Upper lobe of right lung (tissue), 1 donor: ENCODE measurements around the gene GTPBP1. TPM values are rescaled to one million over a fixed set of nuclear protein-coding genes. Genes with fewer than 3 reads are reported as not detected.

ENCODE experiments used
- ATAC-seq: fragments of 200-7000 bp; cut with Tn5 transposase; one replicate; pipeline ENCODE4 v1.9.1; 2020; ENCODE audit warnings: mild to moderate bottlenecking, moderate library complexity
- DNase-seq: peaks from one replicate; pipeline ENCODE4 v3.0.0-alpha.2; 2020
- H3K27ac ChIP-seq: fragments of 200-600 bp; one replicate; pipeline ENCODE4 v1.8.0; 2022
- H3K27me3 ChIP-seq: fragments of 200-600 bp; one replicate; pipeline ENCODE4 v1.8.0; 2022; ENCODE audit warnings: mild to moderate bottlenecking
- H3K36me3 ChIP-seq: fragments of 200-600 bp; one replicate; pipeline ENCODE4 v1.8.0; 2022
- H3K4me1 ChIP-seq: fragments of 200-600 bp; one replicate; pipeline ENCODE4 v1.8.0; 2022
- H3K4me3 ChIP-seq: fragments of 200-600 bp; one replicate; pipeline ENCODE4 v1.8.0; 2022; ENCODE audit warnings: mild to moderate bottlenecking
- H3K9me3 ChIP-seq: fragments of 200-600 bp; one replicate; pipeline ENCODE4 v1.8.0; 2022
- intact Hi-C: fragments of 100-400 bp; cut with DNase I; formaldehyde crosslinking; loops from one replicate; pipeline ENCODE4 v1.11.0; 2022
- total RNA-seq: library from RNA; stranded (reverse); fragmentation: NEBNext Ultra II Directional; extraction: Animal tissue kit (Norgen Biotek cat#: 25700); gene quantifications from one replicate; pipeline ENCODE4 v1.2.1, GENCODE V29; 2021
- TF ChIP-seq, protein P1 (sequence below): fragments of 200-600 bp; IDR thresholded peaks from one replicate; pipeline ENCODE4 v1.8.0; 2022; ENCODE audit warnings: antibody characterized with exemption
- donor health status: DM: no; HTN: yes; CAD: no; lungs with severe emphysema.

GTPBP1 gene
- total RNA-seq, 1 donor from 2014 or later, result 72.5 TPM

DNA sequence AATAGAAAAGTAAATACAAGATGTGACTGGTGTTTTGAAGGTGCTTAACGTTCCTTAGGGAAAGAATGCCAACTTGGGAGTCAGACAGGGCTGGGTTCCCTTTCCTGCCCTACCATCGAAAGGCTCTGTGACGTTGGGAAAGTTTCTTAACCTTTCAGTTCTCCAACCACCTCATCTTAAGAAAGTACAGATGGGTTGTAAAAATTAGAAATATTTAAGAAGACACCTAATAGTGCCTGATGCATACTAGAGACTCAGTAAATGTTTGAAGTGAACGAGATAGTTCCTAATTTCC is 1.1 kb downstream of the GTPBP1 start:
- Histone ChIP-seq H3K4me1 (peaks cover 27% of the 10 kb centered on the region), H3K9me3 (no peaks in the 10 kb centered on the region), H3K4me3 (peak overlapping the region; percentile 84), H3K27me3 (no peaks in the 10 kb centered on the region), H3K27ac (peak overlapping the region; percentile 95), H3K36me3 (peaks cover 16% of the 10 kb centered on the region)
- DNase-seq (no peak), ATAC-seq (no peak)
- intact Hi-C loops, result no loop called here
- TF ChIP-seq, protein P1, sequence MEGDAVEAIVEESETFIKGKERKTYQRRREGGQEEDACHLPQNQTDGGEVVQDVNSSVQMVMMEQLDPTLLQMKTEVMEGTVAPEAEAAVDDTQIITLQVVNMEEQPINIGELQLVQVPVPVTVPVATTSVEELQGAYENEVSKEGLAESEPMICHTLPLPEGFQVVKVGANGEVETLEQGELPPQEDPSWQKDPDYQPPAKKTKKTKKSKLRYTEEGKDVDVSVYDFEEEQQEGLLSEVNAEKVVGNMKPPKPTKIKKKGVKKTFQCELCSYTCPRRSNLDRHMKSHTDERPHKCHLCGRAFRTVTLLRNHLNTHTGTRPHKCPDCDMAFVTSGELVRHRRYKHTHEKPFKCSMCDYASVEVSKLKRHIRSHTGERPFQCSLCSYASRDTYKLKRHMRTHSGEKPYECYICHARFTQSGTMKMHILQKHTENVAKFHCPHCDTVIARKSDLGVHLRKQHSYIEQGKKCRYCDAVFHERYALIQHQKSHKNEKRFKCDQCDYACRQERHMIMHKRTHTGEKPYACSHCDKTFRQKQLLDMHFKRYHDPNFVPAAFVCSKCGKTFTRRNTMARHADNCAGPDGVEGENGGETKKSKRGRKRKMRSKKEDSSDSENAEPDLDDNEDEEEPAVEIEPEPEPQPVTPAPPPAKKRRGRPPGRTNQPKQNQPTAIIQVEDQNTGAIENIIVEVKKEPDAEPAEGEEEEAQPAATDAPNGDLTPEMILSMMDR, result no peak

DNA sequence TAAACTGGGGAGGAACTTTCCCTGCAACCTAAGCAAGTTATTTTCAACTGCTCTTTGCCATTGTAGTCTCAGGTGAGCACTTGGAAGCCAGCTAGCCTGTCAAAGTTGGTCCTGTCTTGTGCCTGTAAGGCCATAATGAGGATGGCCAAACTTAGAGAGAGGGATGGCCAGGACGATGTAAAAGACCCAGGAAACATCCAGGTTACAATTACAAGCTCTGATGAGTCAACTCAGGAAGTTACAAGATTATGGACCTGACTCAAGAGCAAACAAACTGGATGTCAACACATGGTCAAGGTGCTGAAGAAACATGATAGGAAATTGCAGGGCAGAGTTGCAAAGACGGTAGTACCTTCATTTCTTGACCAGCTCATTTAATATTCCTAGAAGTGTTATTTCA is 1.6 kb downstream of the GTPBP1 start:
- Histone ChIP-seq H3K4me1 (peaks cover 27% of the 10 kb centered on the region), H3K27me3 (no peaks in the 10 kb centered on the region), H3K9me3 (no peaks in the 10 kb centered on the region), H3K36me3 (peaks cover 16% of the 10 kb centered on the region), H3K4me3 (peak overlapping the region; percentile 84), H3K27ac (no peak overlapping the region)
- no peak for ATAC-seq
- TF ChIP-seq, protein P1, result no peak
- DNase-seq, result no peak
- intact Hi-C loops, result no loop called here

DNA sequence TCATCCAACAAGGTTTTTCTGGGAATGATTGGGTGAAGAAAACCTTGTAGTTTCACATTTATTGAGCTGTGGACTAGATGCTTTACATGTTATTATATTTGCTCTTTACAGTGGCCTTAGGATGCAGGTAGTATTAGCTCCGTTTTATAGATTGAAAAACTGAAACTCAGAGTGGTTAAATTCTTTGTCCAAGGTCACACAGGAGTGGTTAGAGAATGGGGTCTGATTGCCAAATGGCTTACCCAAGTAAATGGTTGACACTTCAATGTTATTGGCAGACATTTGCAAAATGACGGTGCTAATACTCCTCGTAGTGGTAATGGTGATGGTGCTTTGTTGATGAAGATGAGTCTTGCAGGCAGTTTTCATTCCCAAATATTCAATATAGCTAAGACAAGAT is 2.2 kb downstream of the GTPBP1 start:
- intact Hi-C loops, result no loop called here
- DNase-seq (no peak), ATAC-seq (no peak)
- H3K4me1 ChIP-seq, result peaks cover 27% of the 10 kb centered on the region
- peaks cover 16% of the 10 kb centered on the region for H3K36me3 ChIP-seq
- no peak overlapping the region for H3K27ac ChIP-seq
- peak overlapping the region; percentile 84 for H3K4me3 ChIP-seq
- TF ChIP-seq, protein P1, result no peak
- H3K27me3 ChIP-seq, result no peaks in the 10 kb centered on the region
- no peaks in the 10 kb centered on the region for H3K9me3 ChIP-seq

DNA sequence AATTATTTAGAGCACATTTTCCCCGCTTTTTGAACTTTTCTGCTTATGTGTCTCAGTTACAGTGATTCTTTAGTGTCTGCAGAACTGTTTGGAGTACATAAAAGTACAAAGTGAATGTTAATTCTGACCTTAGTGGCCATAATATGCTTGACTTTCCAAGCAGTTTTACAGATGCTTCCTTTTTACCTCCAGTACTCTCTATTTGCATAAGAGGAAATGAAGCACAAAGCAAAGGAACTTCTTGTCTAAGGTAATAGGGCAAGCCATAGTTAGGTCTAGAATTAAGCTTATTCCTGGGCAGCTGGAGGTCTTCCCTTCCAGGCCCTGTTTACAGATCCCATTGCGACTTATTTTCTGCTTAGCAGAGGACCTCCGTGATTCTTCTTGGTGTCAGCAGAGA is 3.6 kb downstream of the GTPBP1 start:
- Histone ChIP-seq H3K27ac (no peak overlapping the region), H3K4me1 (peaks cover 36% of the 10 kb centered on the region), H3K4me3 (no peak overlapping the region), H3K27me3 (no peaks in the 10 kb centered on the region), H3K36me3 (peaks cover 16% of the 10 kb centered on the region), H3K9me3 (no peaks in the 10 kb centered on the region)
- TF ChIP-seq, protein P1, result no peak
- intact Hi-C loops, result no loop called here
- DNase-seq (no peak), ATAC-seq (no peak)

DNA sequence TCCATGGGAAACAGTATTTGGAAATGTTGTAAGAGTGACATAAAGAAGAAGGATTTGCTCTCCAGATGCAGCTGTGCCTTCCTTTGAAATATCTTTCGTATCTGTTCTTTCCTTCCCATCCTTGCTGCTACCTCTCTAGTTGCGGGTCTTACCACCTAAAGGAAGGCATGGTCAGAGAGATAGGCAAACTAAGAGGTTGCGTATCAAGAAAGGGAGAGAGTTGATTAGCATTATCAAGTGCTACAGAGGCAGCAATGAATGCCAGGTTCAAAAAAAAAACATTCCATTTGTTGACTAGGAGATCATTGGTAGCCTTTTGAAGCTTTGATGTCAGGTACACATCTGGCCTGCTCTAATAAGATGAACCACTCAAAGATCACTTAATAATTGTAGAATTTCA is 4.6 kb downstream of the GTPBP1 start:
- DNase-seq (no peak), ATAC-seq (no peak)
- Histone ChIP-seq H3K36me3 (peaks cover 16% of the 10 kb centered on the region), H3K9me3 (no peaks in the 10 kb centered on the region), H3K4me3 (no peak overlapping the region), H3K4me1 (peaks cover 34% of the 10 kb centered on the region), H3K27ac (no peak overlapping the region), H3K27me3 (no peaks in the 10 kb centered on the region)
- intact Hi-C loops, result no loop called here
- TF ChIP-seq, protein P1, result no peak

DNA sequence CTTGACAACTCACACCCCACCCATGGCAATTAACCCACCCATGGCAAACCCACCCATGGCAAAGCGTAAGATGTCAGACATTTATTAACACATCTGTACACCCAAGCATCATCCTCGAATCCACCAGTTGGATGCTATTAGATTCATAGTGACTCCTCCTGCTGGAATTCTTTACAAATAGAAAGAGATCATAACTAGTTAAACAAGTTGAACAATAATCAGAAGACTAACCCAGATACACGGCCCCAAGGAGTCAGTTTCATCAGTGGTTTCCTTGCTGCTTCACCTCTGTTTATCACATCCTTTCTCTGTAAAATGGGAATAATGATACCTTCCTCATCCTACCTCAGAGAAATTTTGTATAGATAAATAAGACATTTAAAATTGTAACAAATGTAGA is 5.1 kb downstream of the GTPBP1 start:
- Histone ChIP-seq H3K36me3 (peaks cover 19% of the 10 kb centered on the region), H3K9me3 (no peaks in the 10 kb centered on the region), H3K4me1 (peaks cover 34% of the 10 kb centered on the region), H3K27ac (no peak overlapping the region), H3K4me3 (no peak overlapping the region), H3K27me3 (no peaks in the 10 kb centered on the region)
- ATAC-seq (no peak), DNase-seq (no peak)
- TF ChIP-seq, protein P1, result no peak
- intact Hi-C loops, result no loop called here
